ENCODE measurements around the gene PRTN3.
"Not testable (repeated sequence)": the region's sequence is repeated elsewhere in the genome, so short reads cannot be mapped to it uniquely, and the experiment has no call there.

Gene PRTN3

GRCh38 chr19:873561-874041, 32.8 kb downstream of the PRTN3 start:
- Histone ChIP-seq H3K36me3 (ENCODE audit: insufficient read depth) (no peaks in the 10 kb centered on the region), H3K4me3 (IDR thresholded peaks at IDR 0.05; ENCODE audit: insufficient read depth, low read depth, low read length) (no peak overlapping the region), H4K20me1 (ENCODE audit: insufficient read depth) (no peaks in the 10 kb centered on the region), H2AFZ (ENCODE audit: low read depth) (no peak overlapping the region), H3K27me3 (ENCODE audit: insufficient read depth, low read depth) (no peaks in the 10 kb centered on the region), H3K79me2 (ENCODE audit: insufficient read depth, low read depth) (no peaks in the 10 kb centered on the region), H3K9ac (no peak overlapping the region), H3K4me2 (no peak overlapping the region), H3K4me1 (ENCODE audit: low read depth, poor library complexity, severe bottlenecking) (peaks cover 8% of the 10 kb centered on the region), H3K27ac (no peak overlapping the region)
- TF ChIP-seq CTCF (conservative IDR thresholded peaks at IDR 0.05; ENCODE audit: low read depth, low read length) = no peak

- Histone ChIP-seq H3K36me3 (ENCODE audit: insufficient read depth) (no peaks in the 10 kb centered on the region), H3K4me3 (IDR thresholded peaks at IDR 0.05; ENCODE audit: insufficient read depth, low read depth, low read length) (no peak overlapping the region), H3K27ac (no peak overlapping the region), H2AFZ (ENCODE audit: low read depth) (no peak overlapping the region), H3K9ac (no peak overlapping the region), H4K20me1 (ENCODE audit: insufficient read depth) (no peaks in the 10 kb centered on the region), H3K4me2 (no peak overlapping the region), H3K27me3 (ENCODE audit: insufficient read depth, low read depth) (no peaks in the 10 kb centered on the region), H3K4me1 (ENCODE audit: low read depth, poor library complexity, severe bottlenecking) (peaks cover 8% of the 10 kb centered on the region), H3K79me2 (ENCODE audit: insufficient read depth, low read depth) (no peaks in the 10 kb centered on the region)
- TF ChIP-seq CTCF (conservative IDR thresholded peaks at IDR 0.05; ENCODE audit: low read depth, low read length) = no peak
Observed at GRCh38 chr19:875265-875879, 34.6 kb downstream of the PRTN3 start.

GRCh38 chr19:876089-876488, 35.3 kb downstream of the PRTN3 start:
- Histone ChIP-seq H3K4me1 (ENCODE audit: low read depth, poor library complexity, severe bottlenecking) (peaks cover 8% of the 10 kb centered on the region), H3K27ac (no peak overlapping the region), H2AFZ (ENCODE audit: low read depth) (no peak overlapping the region), H3K4me2 (no peak overlapping the region), H3K36me3 (ENCODE audit: insufficient read depth) (no peaks in the 10 kb centered on the region), H3K4me3 (IDR thresholded peaks at IDR 0.05; ENCODE audit: insufficient read depth, low read depth, low read length) (no peak overlapping the region), H3K9ac (no peak overlapping the region), H3K79me2 (ENCODE audit: insufficient read depth, low read depth) (no peaks in the 10 kb centered on the region), H3K27me3 (ENCODE audit: insufficient read depth, low read depth) (no peaks in the 10 kb centered on the region), H4K20me1 (ENCODE audit: insufficient read depth) (no peaks in the 10 kb centered on the region)
- TF ChIP-seq CTCF (conservative IDR thresholded peaks at IDR 0.05; ENCODE audit: low read depth, low read length) = no peak

GRCh38 chr19:876780-877314, 36.0 kb downstream of the PRTN3 start:
- H3K9ac ChIP-seq = no peak overlapping the region
- H3K4me1 ChIP-seq (ENCODE audit: low read depth, poor library complexity, severe bottlenecking) = peaks cover 7% of the 10 kb centered on the region
- no peaks in the 10 kb centered on the region for H4K20me1 ChIP-seq (ENCODE audit: insufficient read depth)
- no peaks in the 10 kb centered on the region for H3K36me3 ChIP-seq (ENCODE audit: insufficient read depth)
- no peak overlapping the region for H3K4me3 ChIP-seq (IDR thresholded peaks at IDR 0.05; ENCODE audit: insufficient read depth, low read depth, low read length)
- no peak overlapping the region for H3K4me2 ChIP-seq
- H3K79me2 ChIP-seq (ENCODE audit: insufficient read depth, low read depth) = no peaks in the 10 kb centered on the region
- no peak overlapping the region for H2AFZ ChIP-seq (ENCODE audit: low read depth)
- no peak for TF ChIP-seq CTCF (conservative IDR thresholded peaks at IDR 0.05; ENCODE audit: low read depth, low read length)
- no peak overlapping the region for H3K27ac ChIP-seq
- H3K27me3 ChIP-seq (ENCODE audit: insufficient read depth, low read depth) = no peaks in the 10 kb centered on the region

- H3K27me3 ChIP-seq (ENCODE audit: insufficient read depth, low read depth); H3K4me1 ChIP-seq (ENCODE audit: low read depth, poor library complexity, severe bottlenecking); H3K9ac ChIP-seq; H3K4me3 ChIP-seq (IDR thresholded peaks at IDR 0.05; ENCODE audit: insufficient read depth, low read depth, low read length); H3K36me3 ChIP-seq (ENCODE audit: insufficient read depth); H2AFZ ChIP-seq (ENCODE audit: low read depth); H3K4me2 ChIP-seq; H4K20me1 ChIP-seq (ENCODE audit: insufficient read depth); H3K79me2 ChIP-seq (ENCODE audit: insufficient read depth, low read depth); H3K27ac ChIP-seq: not testable (repeated sequence)
Observed at GRCh38 chr19:877992-878660, 37.3 kb downstream of the PRTN3 start.

- H3K9ac ChIP-seq; H3K79me2 ChIP-seq (ENCODE audit: insufficient read depth, low read depth); H3K36me3 ChIP-seq (ENCODE audit: insufficient read depth); H3K4me3 ChIP-seq (IDR thresholded peaks at IDR 0.05; ENCODE audit: insufficient read depth, low read depth, low read length); H3K4me2 ChIP-seq; H4K20me1 ChIP-seq (ENCODE audit: insufficient read depth); H3K27ac ChIP-seq; H3K4me1 ChIP-seq (ENCODE audit: low read depth, poor library complexity, severe bottlenecking); H3K27me3 ChIP-seq (ENCODE audit: insufficient read depth, low read depth); H2AFZ ChIP-seq (ENCODE audit: low read depth): not testable (repeated sequence)
Observed at GRCh38 chr19:878751-879561, 38.2 kb downstream of the PRTN3 start.

All from KMS-11 (cell line).